ENCODE measurements around the gene KCNN2.

GRCh38 chr5:114471529-114471928 lies 109.7 kb downstream of the KCNN2 start:
- TF ChIP-seq CTCF (IDR thresholded peaks at IDR 0.05 in 2 of 3, conservative IDR thresholded peaks at IDR 0.05 in 1 of 3; ENCODE audit: borderline replicate concordance in 1 of 3, insufficient read depth in 1 of 3, low read depth in 2 of 3, low read length in 2 of 3) (no peak), SIN3A (IDR thresholded peaks at IDR 0.05; ENCODE audit: low read depth) (no peak), SRF (IDR thresholded peaks at IDR 0.05; ENCODE audit: low read depth) (no peak), POLR2AphosphoS5 (IDR thresholded peaks at IDR 0.05; ENCODE audit: low read depth, low read length) (no peak)
